Activated naive CD8-positive, alpha-beta T cell (primary cell): ENCODE measurements around the gene LGR4.
"Not testable (repeated sequence)": the region's sequence is repeated elsewhere in the genome, so short reads cannot be mapped to it uniquely, and the experiment has no call there.

Experiments
- H3K27ac Mint-ChIP-seq: one replicate; pipeline ENCODE4 v1.8.0; 2021; ENCODE audit warnings: mixed read lengths
- H3K27me3 Mint-ChIP-seq: one replicate; pipeline ENCODE4 v1.8.0; 2021; ENCODE audit warnings: mixed read lengths
- H3K36me3 Mint-ChIP-seq: one replicate; pipeline ENCODE4 v1.8.0; 2021; ENCODE audit warnings: mixed read lengths
- H3K4me1 Mint-ChIP-seq: one replicate; pipeline ENCODE4 v1.8.0; 2021; ENCODE audit warnings: low read depth, mixed read lengths
- H3K4me3 Mint-ChIP-seq: one replicate; pipeline ENCODE4 v1.8.0; 2021; ENCODE audit warnings: mild to moderate bottlenecking, mixed read lengths
- H3K9me3 Mint-ChIP-seq: one replicate; pipeline ENCODE4 v1.8.0; 2021; ENCODE audit warnings: low read depth, mixed read lengths

Gene LGR4

DNA sequence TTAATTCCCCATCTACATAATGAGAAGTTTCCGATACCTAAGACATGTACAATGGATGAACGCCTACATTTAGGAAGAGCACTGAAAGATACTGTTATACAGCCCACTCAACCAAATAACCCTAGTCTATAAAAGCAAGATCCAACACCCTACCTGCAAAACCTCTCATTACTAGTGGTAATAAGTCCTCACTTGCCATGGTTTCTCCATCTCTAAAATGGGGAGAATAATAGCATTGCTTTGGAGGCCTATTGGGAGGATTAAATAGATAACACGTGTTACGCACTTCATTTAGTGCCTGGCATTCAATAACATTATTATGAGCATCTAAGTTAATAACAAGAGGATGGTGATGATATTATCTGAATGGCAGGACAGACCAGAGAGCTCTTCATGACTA lies 16.9 kb downstream of the LGR4 start:
- H3K4me1 Mint-ChIP-seq: no peaks in the 10 kb centered on the region
- no peaks in the 10 kb centered on the region for H3K9me3 Mint-ChIP-seq
- H3K36me3 Mint-ChIP-seq: no peaks in the 10 kb centered on the region
- no peak overlapping the region for H3K27ac Mint-ChIP-seq
- no peak overlapping the region for H3K4me3 Mint-ChIP-seq
- peaks cover 4% of the 10 kb centered on the region for H3K27me3 Mint-ChIP-seq

DNA sequence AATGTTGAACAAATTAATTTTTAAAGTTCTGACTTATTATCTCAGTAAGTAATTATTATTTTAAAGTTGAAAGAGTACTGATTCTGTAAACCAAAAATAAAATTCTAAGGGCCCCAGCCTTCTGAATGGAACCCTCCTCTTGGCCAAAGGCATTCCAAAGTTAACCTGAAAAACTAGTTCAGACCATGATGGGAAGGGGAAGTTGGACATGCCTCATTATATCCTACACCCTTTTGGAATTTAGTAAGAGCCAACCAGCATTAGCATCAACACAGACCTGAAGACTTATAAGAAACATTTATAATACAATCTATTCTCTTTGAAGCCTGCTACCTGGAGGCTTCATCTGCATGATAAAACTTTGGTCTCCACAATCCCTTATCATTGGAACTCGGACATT lies 18.9 kb downstream of the LGR4 start:
- Mint-ChIP-seq H3K9me3 (no peaks in the 10 kb centered on the region), H3K4me3 (no peak overlapping the region), H3K27me3 (peaks cover 1% of the 10 kb centered on the region)

DNA sequence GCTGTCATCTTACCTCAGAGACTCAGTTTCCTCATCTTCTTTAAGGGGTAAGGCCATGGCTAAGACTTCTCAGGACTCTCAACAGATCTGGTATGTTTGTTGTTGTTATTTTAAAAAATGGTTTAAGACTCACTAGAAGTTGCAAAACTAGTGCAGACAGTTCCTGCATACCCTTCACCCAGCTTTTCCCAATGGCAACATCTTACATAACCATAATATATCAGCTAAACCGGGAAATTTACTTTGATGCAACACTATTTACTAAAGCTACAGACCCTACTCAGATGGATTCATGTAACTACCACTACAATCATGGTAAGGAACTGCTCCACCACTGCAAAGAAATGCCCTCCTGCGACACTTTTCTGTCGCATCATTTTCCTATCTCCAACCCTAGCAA lies 20.4 kb downstream of the LGR4 start:
- Mint-ChIP-seq H3K4me3 (no peak overlapping the region), H3K4me1 (no peaks in the 10 kb centered on the region), H3K9me3 (no peaks in the 10 kb centered on the region), H3K36me3 (no peaks in the 10 kb centered on the region), H3K27me3 (peaks cover 1% of the 10 kb centered on the region), H3K27ac (no peak overlapping the region)

More for the DNA sequence above, 18.9 kb downstream of the LGR4 start:
- Mint-ChIP-seq H3K27ac (no peak overlapping the region), H3K4me1 (no peaks in the 10 kb centered on the region), H3K36me3 (no peaks in the 10 kb centered on the region)

DNA sequence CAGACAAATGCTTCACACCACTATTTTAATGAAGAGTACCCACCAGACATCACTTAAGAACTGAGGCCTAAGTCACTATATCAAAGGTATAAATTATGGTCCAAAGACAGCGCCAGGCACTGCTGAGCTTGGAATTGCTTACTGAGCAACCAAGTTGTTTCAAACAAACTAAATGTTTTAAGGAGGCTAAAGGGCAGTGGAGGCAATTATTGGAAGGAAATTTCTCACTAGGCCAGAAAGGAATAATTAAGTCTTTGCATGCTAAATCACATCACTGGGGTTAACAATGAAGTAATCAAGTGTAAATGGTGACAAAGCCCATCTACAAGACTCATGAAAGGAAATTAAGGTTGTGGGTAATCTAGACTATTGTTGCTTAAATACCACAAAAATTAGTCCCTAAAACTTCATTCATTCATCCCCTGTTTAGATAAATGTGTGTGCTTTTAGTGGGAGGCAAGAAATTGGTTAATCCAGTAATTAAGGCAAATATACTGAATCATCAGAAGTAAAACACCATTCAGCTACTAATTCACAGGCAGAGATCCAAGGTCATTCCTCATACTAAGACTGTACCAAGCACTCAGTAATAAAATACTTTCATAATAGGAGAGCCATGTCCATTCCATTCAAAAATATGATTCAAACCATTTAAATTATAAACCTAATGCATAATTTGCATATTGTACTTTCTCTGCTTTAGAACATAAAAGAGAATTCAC lies 21.2 kb downstream of the LGR4 start:
- no peaks in the 10 kb centered on the region for H3K36me3 Mint-ChIP-seq
- H3K27ac Mint-ChIP-seq: no peak overlapping the region
- peaks cover 1% of the 10 kb centered on the region for H3K27me3 Mint-ChIP-seq
- no peaks in the 10 kb centered on the region for H3K4me1 Mint-ChIP-seq
- no peaks in the 10 kb centered on the region for H3K9me3 Mint-ChIP-seq
- no peak overlapping the region for H3K4me3 Mint-ChIP-seq

DNA sequence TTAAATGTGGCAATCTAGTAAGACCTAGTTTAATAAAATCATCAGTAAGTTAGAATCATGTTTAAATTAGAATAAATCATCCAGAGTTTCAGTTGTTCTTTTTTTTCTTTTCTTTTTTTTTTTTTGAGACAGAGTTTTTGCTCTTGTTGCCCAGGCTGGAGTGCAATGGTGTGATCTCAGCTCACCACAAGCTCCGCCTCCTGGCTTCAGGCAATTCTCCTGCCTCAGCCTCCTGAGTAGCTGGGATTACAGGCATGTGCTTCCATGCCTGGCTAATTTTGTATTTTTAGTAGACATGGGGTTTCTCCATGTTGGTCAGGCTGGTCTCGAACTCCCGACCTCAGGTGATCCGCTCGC lies 24.4 kb downstream of the LGR4 start:
- H3K27ac Mint-ChIP-seq, H3K9me3 Mint-ChIP-seq, H3K27me3 Mint-ChIP-seq, H3K4me3 Mint-ChIP-seq, H3K4me1 Mint-ChIP-seq, H3K36me3 Mint-ChIP-seq: not testable (repeated sequence)

DNA sequence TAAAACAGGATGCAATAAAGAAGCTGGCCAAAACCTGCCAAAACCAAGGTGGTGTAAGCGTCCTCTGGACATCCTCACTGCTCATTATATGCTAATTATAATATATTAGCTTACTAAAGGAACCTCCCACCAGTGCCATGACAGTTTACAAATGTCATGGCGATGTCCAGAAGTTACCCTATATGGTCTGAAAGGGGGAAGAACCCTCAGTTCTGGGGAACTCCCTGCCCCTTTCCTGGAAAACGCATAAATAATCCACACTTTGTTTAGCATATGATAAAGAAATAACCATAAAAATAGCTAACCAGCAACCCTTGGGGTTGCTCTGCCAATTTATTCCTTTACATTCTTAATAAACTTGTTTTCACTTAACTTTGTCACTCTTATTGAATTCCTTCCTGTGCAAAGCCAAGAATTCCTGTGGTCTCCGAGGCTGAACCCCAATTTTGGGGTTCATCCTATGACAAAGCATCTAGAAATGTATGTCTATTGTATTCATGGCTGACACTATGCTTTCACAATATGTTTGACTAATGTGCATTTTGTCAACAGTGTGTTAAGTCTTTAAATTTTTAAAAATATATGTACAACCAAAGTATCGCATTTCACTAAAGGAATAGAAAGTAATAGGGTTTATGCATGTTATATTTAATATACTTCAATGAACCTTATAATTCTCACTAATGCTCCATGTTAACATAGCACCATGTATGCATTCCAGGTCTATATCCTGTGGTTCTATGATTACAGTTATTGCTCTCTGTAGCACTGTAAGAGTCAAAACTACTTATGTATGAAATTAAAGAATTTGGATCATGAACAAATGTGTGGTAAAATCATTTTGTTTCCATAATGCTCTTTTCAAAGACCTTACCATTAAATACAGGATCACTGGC lies 25.1 kb downstream of the LGR4 start:
- no peaks in the 10 kb centered on the region for H3K4me1 Mint-ChIP-seq
- H3K27me3 Mint-ChIP-seq: peaks cover 1% of the 10 kb centered on the region
- no peaks in the 10 kb centered on the region for H3K36me3 Mint-ChIP-seq
- no peaks in the 10 kb centered on the region for H3K9me3 Mint-ChIP-seq
- no peak overlapping the region for H3K4me3 Mint-ChIP-seq
- H3K27ac Mint-ChIP-seq: no peak overlapping the region

DNA sequence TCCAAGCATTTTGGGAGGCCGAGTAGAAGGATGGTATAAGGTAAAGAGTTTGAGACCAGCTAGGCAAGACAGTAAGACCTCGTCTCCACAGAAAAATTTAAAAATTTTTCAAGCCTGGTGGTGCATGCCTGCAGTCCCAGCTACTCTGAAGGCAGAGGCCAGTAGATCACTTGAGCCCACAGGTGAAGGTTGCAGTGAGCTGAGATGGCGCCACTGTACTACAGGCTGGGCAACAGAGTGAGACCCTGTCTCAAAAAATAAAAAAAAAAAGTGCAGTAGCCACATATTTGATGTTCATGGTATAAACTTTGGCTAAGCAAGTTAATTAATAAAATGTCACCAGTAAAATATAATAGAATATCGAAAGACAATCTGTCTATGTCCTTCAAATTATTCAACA lies 27.0 kb downstream of the LGR4 start:
- no peaks in the 10 kb centered on the region for H3K4me1 Mint-ChIP-seq
- H3K4me3 Mint-ChIP-seq: no peak overlapping the region
- H3K36me3 Mint-ChIP-seq: no peaks in the 10 kb centered on the region
- no peak overlapping the region for H3K27ac Mint-ChIP-seq
- peaks cover 10% of the 10 kb centered on the region for H3K27me3 Mint-ChIP-seq
- no peaks in the 10 kb centered on the region for H3K9me3 Mint-ChIP-seq

DNA sequence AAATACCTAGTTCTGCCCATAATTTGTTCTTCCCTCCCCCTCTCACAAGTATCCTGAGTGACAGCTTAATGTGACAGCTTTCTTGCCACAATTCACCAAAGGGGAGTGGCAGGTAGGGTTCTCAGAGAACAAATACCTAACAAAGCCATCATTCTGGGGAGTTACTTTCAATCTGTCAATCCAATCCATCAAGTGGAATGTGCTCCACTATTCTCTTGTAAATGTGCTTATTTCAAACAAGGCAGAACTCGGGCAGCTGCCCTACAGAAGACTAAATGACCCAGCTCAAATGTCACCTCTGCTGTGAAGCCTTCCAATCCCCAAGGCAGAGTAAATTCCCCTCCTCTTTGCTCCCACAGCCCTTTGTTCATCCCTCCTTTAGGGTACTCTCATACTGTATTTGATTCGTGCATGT lies 27.8 kb downstream of the LGR4 start:
- H3K27me3 Mint-ChIP-seq: peaks cover 12% of the 10 kb centered on the region
- no peak overlapping the region for H3K27ac Mint-ChIP-seq
- H3K4me3 Mint-ChIP-seq: no peak overlapping the region
- no peaks in the 10 kb centered on the region for H3K4me1 Mint-ChIP-seq
- H3K36me3 Mint-ChIP-seq: no peaks in the 10 kb centered on the region
- no peaks in the 10 kb centered on the region for H3K9me3 Mint-ChIP-seq

DNA sequence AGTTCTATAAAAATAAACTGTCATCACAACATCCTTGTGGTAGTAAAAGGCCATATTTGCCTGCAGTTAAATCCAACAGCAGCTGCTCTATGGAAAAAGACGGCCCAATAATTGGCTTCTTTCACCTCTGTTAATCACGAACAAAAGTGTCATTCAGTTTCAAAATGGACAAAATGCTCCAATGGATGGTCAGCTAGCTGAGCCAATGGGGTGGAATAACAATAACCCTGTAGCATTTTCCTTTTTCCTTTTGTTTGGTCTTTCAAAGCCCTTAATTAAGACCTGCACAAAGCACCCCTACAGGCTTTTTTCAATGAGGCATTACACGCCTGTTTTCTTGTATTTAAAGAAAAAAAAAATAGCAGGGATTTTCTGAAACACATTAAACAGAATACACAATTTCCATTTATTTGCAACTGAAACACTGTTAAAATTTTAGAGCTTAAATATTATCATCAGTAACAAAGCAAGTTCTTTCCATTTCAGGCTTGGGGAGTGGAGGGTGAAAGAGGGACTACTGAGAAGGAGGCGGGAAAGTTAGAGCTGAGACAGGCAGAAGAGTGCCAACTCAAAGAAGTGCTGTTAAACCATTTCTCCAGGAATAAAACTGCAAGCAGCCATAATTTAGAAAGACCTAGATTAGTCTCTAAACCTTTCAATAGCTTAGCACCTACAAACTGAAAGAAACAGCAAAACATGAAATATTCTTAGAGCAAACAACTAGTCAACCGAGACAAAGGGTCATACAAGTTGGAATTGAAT lies 28.7 kb downstream of the LGR4 start:
- Mint-ChIP-seq H3K4me3 (no peak overlapping the region), H3K4me1 (no peaks in the 10 kb centered on the region), H3K27ac (no peak overlapping the region), H3K9me3 (no peaks in the 10 kb centered on the region), H3K27me3 (peaks cover 12% of the 10 kb centered on the region), H3K36me3 (no peaks in the 10 kb centered on the region)

DNA sequence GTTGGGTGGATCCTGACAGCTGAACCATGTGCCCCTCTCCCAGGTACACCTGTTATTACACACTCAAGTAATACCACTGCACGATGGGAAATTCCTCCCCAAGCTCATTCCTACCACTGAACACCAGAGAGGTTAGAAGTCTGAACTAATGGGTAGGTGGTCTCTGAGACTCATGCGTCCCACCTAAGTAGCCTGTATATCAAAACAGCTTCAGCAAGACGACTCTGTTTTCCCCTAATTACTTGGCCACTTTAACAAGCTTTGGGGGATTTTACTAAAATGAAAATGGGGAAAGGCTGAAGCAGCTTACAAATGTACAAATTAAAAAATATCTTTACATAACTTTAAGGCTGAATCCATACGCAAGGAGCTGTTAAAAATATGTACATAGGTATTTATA lies 29.4 kb downstream of the LGR4 start:
- Mint-ChIP-seq H3K36me3 (no peaks in the 10 kb centered on the region), H3K27ac (no peak overlapping the region), H3K9me3 (no peaks in the 10 kb centered on the region), H3K4me1 (no peaks in the 10 kb centered on the region), H3K4me3 (no peak overlapping the region), H3K27me3 (peaks cover 12% of the 10 kb centered on the region)

DNA sequence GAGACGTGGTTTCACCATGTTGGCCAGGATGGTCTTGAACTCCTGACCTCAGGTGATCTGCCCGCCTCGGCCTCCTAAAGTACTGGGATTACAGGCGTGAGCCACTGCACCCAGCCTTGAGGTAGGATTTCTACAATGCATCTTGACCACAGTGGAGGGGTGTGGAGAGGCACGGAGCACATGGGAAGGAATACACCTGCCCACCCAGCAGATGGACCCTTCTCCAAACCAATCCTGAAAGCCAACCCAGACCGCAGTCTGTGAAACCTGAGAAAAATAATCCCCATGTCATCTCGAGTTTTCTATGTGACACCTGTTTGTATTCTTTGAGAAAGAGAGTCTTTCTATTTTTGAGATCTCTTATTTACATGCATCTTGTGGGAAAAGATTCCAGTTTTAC lies 32.5 kb downstream of the LGR4 start:
- Mint-ChIP-seq H3K4me3 (no peak overlapping the region), H3K27me3 (peaks cover 12% of the 10 kb centered on the region), H3K4me1 (no peaks in the 10 kb centered on the region), H3K27ac (no peak overlapping the region), H3K36me3 (no peaks in the 10 kb centered on the region), H3K9me3 (no peaks in the 10 kb centered on the region)

DNA sequence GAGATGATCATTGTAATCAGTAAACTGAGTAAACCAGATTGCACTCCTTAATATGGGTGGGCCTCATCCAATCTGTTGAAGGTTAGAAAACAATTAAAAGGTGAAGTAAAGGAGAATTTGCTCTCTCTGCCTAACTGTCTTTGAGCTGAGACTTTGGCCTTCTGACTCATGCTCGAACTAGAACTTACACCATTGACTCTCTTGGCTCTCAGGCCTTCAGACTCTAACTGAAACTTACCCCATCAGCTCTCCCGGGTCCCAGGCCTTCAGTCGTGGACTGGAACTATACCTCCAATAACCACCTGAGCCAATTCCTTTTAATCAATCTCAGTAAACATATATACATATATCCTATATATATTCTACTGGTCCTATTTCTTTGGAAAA lies 34.0 kb downstream of the LGR4 start:
- H3K4me3 Mint-ChIP-seq: no peak overlapping the region
- no peaks in the 10 kb centered on the region for H3K36me3 Mint-ChIP-seq
- no peaks in the 10 kb centered on the region for H3K9me3 Mint-ChIP-seq
- H3K27me3 Mint-ChIP-seq: peaks cover 12% of the 10 kb centered on the region
- no peaks in the 10 kb centered on the region for H3K4me1 Mint-ChIP-seq
- no peak overlapping the region for H3K27ac Mint-ChIP-seq

DNA sequence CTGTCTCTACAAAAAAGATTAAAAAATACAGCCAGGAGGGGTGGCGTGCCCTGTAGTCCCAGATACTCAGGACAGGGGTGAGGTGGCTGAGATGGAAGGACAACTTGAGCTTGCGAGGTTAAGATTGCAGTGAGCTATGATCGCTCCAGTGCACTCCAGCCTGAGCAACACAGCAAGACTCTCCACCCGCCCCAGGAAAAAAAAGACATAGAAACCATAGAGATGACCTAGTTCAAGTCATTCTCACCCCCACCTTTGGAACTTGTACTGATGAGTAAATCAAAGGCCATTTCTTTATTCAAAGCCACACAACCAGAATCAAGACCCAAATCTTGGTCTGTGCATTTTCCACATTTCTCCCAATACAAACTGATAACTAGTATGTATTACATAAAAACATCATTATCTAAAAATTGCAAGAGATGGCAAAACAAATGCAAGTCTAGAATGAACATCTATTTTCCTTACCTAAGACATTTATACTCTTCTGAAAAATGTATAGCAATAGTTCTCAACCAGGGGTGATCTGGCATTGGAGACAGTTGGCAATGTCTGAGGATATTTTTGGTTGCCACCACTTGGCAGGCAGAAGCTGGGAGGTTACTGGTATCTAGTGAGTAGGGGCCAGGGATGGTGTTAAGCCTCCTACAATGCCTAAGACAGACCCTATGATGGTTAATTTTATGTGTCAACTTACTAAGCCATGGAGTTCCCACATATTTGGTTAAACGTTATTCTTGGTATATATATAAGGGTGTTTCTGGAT lies 34.6 kb downstream of the LGR4 start:
- Mint-ChIP-seq H3K27me3 (peaks cover 12% of the 10 kb centered on the region), H3K4me3 (no peak overlapping the region), H3K27ac (no peak overlapping the region), H3K36me3 (no peaks in the 10 kb centered on the region), H3K4me1 (no peaks in the 10 kb centered on the region), H3K9me3 (no peaks in the 10 kb centered on the region)

DNA sequence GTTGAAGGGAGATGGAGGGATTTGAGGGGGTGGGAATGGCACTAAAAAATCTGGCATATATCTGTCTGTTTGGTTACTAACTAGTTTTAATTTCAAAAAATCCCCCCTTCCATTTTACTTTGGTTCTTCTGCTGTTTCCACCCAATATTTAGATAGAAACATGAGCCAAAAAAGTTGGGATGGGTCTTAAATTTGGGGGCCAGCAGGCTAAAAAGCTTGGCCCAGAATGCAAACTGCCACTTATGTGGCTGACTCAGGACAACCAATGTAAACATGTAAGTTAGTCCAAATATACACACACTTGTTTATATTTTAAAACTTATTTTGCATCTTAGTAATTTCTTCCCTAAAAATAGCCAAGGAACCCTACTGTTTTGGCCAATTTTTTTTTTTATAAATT lies 35.7 kb downstream of the LGR4 start:
- H3K4me1 Mint-ChIP-seq: no peaks in the 10 kb centered on the region
- no peak overlapping the region for H3K4me3 Mint-ChIP-seq
- H3K27ac Mint-ChIP-seq: no peak overlapping the region
- H3K36me3 Mint-ChIP-seq: no peaks in the 10 kb centered on the region
- H3K27me3 Mint-ChIP-seq: peaks cover 10% of the 10 kb centered on the region
- H3K9me3 Mint-ChIP-seq: no peaks in the 10 kb centered on the region

DNA sequence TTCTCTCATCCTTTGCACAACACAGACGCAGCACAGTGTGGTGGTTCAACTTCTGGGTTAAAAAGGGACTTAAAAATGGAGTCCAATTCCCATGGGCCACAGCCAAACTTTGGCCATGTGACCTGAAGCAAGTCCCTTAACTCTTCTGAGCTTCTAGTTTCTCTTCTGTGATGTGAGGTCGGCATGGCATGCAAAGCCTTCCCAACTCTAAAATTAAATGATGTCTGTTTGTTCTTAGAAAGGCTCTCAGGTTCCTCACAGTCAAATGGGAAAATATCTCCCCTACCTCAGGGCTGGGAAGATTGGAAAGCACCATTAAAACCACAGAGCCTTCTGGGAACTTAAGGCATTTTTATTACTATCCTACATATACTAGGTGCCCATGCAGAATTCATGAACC lies 38.8 kb downstream of the LGR4 start:
- Mint-ChIP-seq H3K27me3 (no peaks in the 10 kb centered on the region), H3K27ac (no peak overlapping the region), H3K4me1 (no peaks in the 10 kb centered on the region), H3K4me3 (no peak overlapping the region), H3K36me3 (no peaks in the 10 kb centered on the region), H3K9me3 (no peaks in the 10 kb centered on the region)
